G401.6 (cell line): ENCODE results near the gene TLCD1.

Experiments
- FAIRE-seq: peaks from 2 replicates; lab custom pipeline; 2012; peaks lifted over from hg19 to GRCh38; lab: Jason Lieb, UNC

Gene TLCD1

DNA sequence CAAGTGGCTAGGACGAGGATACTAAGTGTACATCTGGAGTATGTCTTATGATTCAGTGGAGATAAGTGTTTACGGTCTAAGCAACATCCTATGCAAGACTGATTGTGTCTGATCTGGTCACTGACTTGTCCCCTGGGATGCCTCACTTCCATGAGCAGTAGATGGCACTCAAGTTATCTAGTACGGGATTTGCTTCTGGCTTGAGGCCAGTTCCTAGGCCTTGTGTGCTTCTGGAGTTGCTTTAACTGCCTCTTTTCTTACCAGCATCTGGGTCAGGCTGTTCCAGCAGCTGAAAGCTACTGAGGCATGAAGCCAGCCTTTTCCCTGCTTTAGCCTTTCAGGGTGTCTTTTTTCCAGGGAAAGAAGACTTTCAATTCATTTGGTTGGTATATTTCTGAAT lies 41.1 kb downstream of the TLCD1 start:
- FAIRE-seq = no peak

DNA sequence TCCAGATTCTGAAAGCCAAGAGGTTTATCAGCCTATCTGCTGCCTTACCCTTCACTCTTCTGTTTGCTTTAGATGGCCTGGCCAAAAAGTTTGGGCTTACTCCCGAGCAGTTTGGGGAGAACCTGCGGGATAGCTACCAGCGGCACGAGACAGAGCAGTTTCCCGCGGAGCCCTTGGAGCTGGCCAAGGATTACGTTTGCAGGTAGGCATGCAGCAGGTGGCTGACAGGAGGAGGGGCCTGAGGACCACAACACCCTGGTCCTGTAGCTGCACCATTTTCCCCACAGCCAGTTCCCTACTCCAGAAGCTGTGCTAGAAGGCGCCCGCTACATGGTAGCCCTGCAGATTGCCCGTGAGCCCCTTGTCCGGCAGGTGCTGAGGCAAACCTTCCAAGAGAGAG lies 43.4 kb downstream of the TLCD1 start:
- FAIRE-seq = no peak

DNA sequence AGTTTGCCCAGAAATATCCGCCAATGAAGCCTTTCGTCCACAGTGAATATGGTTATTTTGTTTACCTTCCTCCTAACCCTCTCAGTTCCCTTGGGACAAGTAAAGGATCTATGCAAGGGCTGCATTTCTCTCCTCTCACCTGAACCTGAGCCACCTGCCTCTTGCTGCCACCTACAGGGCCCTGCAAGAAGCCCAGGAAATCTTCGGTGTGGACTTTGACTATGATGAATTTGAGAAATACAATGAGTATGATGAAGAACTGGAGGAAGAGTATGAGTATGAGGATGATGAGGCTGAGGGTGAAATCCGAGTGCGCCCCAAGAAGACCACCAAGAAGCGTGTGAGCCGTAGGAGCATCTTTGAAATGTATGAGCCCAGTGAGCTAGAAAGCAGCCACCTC lies 50.1 kb downstream of the TLCD1 start:
- FAIRE-seq = no peak

DNA sequence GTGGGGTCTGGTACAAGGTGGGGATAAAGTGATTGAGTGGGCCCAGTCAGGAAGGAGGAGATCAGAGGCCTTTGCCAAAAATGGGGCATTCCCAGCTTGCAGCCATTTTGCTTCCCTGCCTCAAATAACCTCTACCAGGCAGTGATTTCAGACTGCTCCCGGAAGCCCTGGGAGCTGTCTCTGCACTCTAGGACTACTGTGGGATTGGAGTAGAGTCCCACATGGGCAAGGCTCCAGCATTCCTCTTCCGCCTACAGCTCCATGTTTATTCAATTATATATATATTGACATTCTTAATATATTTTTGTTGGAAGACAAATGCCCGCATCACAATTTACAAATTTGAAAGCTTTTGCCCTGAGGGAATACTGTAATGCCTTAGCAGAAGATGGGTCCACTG lies 50.5 kb downstream of the TLCD1 start:
- FAIRE-seq = no peak
